Neural cell (in vitro differentiated cells): ENCODE data around the gene TRIM9. TPM values are rescaled to one million over a fixed set of nuclear protein-coding genes. Genes with fewer than 3 reads are reported as not detected.

ENCODE experiments used
- H2AFZ ChIP-seq: fragments of 200-600, 300-800 bp; sonication (generic), shearing (Covaris generic); 2 replicates; pipeline ENCODE4 v1.6.0; 2014; ENCODE audit warnings: low read depth, mild to moderate bottlenecking, antibody characterized with exemption, low read length, moderate library complexity
- H3F3A ChIP-seq: fragments of 200-600 bp; shearing (Covaris generic); 2 replicates; pipeline ENCODE4 v1.6.1; 2016; ENCODE audit warnings: mild to moderate bottlenecking, moderate library complexity, mixed read lengths, antibody characterized with exemption, low read length; ENCODE audit not compliant: insufficient read depth, poor library complexity, severe bottlenecking
- H3K27ac ChIP-seq: fragments of 200-600, 300-800 bp; sonication (generic), shearing (Covaris generic); 2 replicates; pipeline ENCODE4 v1.5.1; 2014; ENCODE audit warnings: mild to moderate bottlenecking, low read length, moderate library complexity
- H3K27me3 ChIP-seq: fragments of 300-800, 200-600 bp; sonication (generic), shearing (Covaris generic); 2 replicates; pipeline ENCODE4 v1.6.0; 2014; ENCODE audit warnings: mild to moderate bottlenecking, low read depth, low read length, moderate library complexity; ENCODE audit not compliant: insufficient read depth
- H3K36me3 ChIP-seq: fragments of 300-800, 200-600 bp; sonication (generic), shearing (Covaris generic); 2 replicates; pipeline ENCODE4 v1.5.1; 2014; ENCODE audit warnings: mild to moderate bottlenecking, antibody characterized with exemption, low read length, moderate library complexity; ENCODE audit not compliant: insufficient read depth
- H3K4me2 ChIP-seq: fragments of 300-800, 200-600 bp; sonication (generic), shearing (Covaris generic); 2 replicates; pipeline ENCODE4 v1.6.0; 2014; ENCODE audit warnings: mild to moderate bottlenecking, low read length
- H3K4me3 ChIP-seq: fragments of 300-800, 200-600 bp; sonication (generic), shearing (Covaris generic); 2 replicates; pipeline ENCODE4 v1.5.1; 2014; ENCODE audit warnings: mild to moderate bottlenecking, low read length, moderate library complexity
- H3K79me2 ChIP-seq: fragments of 200-600 bp; shearing (Covaris generic); replicated peaks from 2 replicates; pipeline ENCODE4 v1.6.0; 2014; ENCODE audit warnings: mild to moderate bottlenecking, low read length, moderate library complexity; ENCODE audit not compliant: insufficient read depth
- H3K9ac ChIP-seq: fragments of 300-800, 200-600 bp; sonication (generic), shearing (Covaris generic); 2 replicates; pipeline ENCODE4 v1.6.1; 2016; ENCODE audit warnings: mild to moderate bottlenecking, low read length, mixed read lengths
- H3K9me2 ChIP-seq: fragments of 200-600 bp; shearing (Covaris generic); 2 replicates; pipeline ENCODE4 v1.6.1; 2016; ENCODE audit warnings: mild to moderate bottlenecking, low read length, mixed read lengths; ENCODE audit not compliant: insufficient read depth
- H3K9me3 ChIP-seq: fragments of 200-600, 300-800 bp; sonication (generic), shearing (Covaris generic); 2 replicates; pipeline ENCODE4 v1.6.1; 2016; ENCODE audit warnings: mild to moderate bottlenecking, mixed run types, low read length, moderate library complexity, mixed read lengths
- H4K20me1 ChIP-seq: fragments of 200-600 bp; shearing (Covaris generic); 2 replicates; pipeline ENCODE4 v1.6.1; 2016; ENCODE audit warnings: mild to moderate bottlenecking, mixed run types; ENCODE audit not compliant: insufficient read depth
- CTCF ChIP-seq: fragments of 450-650 bp; IDR thresholded peaks from 2 replicates; pipeline ENCODE4 v1.5.1; 2014; ENCODE audit warnings: antibody characterized with exemption, mild to moderate bottlenecking, moderate library complexity; ENCODE audit not compliant: poor library complexity, severe bottlenecking
- EP300 ChIP-seq: fragments of 450-650 bp; conservative IDR thresholded peaks from 2 replicates; pipeline ENCODE4 v1.6.1; 2014; ENCODE audit warnings: antibody characterized with exemption, mild to moderate bottlenecking, moderate library complexity; ENCODE audit not compliant: poor library complexity, severe bottlenecking
- EZH2 ChIP-seq: fragments of 200-600, 300-800 bp; shearing (Covaris generic), sonication (generic); IDR thresholded peaks from 2 replicates; pipeline ENCODE4 v1.6.1; 2014; ENCODE audit warnings: antibody characterized with exemption, low read length, borderline replicate concordance, mild to moderate bottlenecking; ENCODE audit not compliant: insufficient read depth, poor library complexity, severe bottlenecking
- MXI1 ChIP-seq: fragments of 450-650 bp; conservative IDR thresholded peaks from 2 replicates; pipeline ENCODE4 v1.6.1; 2014; ENCODE audit warnings: antibody characterized with exemption, mild to moderate bottlenecking; ENCODE audit not compliant: poor library complexity, severe bottlenecking
- POLR2AphosphoS5 ChIP-seq: IDR thresholded peaks from 2 replicates; pipeline ENCODE4 v1.6.1; 2012
- RAD21 ChIP-seq: fragments of 450-650 bp; conservative IDR thresholded peaks from 2 replicates; pipeline ENCODE4 v1.6.1; 2014; ENCODE audit warnings: antibody characterized with exemption, mild to moderate bottlenecking, moderate library complexity
- REST ChIP-seq: IDR thresholded peaks from 2 replicates; pipeline ENCODE4 v1.6.1; 2012; ENCODE audit warnings: borderline replicate concordance
- SMC3 ChIP-seq: fragments of 450-650 bp; conservative IDR thresholded peaks from 2 replicates; pipeline ENCODE4 v1.6.1; 2014; ENCODE audit warnings: antibody characterized with exemption, mild to moderate bottlenecking, moderate library complexity; ENCODE audit not compliant: poor library complexity
- TAF1 ChIP-seq: IDR thresholded peaks from 2 replicates; pipeline ENCODE4 v1.6.1; 2012; ENCODE audit warnings: low read depth
- polyA plus RNA-seq: library from polyadenylated mRNA; depleted of rRNA; stranded (reverse); fragments of >200 nt; gene quantifications from 2 replicates; pipeline ENCODE4 v1.2.3, GENCODE V29; 2014

Gene TRIM9
- polyA plus RNA-seq, 1 donor from 2014 or later = 15.9 TPM

GRCh38 chr14:51012055-51012454, 82.8 kb downstream of the TRIM9 start:
- H3K9me2 ChIP-seq = no peaks in the 10 kb centered on the region
- H3K9me3 ChIP-seq = no peaks in the 10 kb centered on the region
- no peak overlapping the region for H2AFZ ChIP-seq
- H3K27ac ChIP-seq = no peak overlapping the region
- no peaks in the 10 kb centered on the region for H3K27me3 ChIP-seq
- H4K20me1 ChIP-seq = no peaks in the 10 kb centered on the region
- no peaks in the 10 kb centered on the region for H3F3A ChIP-seq
- no peak overlapping the region for H3K4me2 ChIP-seq
- H3K36me3 ChIP-seq = no peaks in the 10 kb centered on the region
- no peaks in the 10 kb centered on the region for H3K79me2 ChIP-seq
- TF ChIP-seq SMC3 (no peak), CTCF (no peak), EP300 (no peak), MXI1 (no peak), REST (no peak), TAF1 (no peak), EZH2 (no peak), POLR2AphosphoS5 (no peak), RAD21 (no peak)
- no peak overlapping the region for H3K9ac ChIP-seq
- no peak overlapping the region for H3K4me3 ChIP-seq

GRCh38 chr14:51008446-51008845, 86.5 kb downstream of the TRIM9 start:
- no peak overlapping the region for H3K4me2 ChIP-seq
- H2AFZ ChIP-seq = no peak overlapping the region
- H3K9me2 ChIP-seq = no peaks in the 10 kb centered on the region
- no peaks in the 10 kb centered on the region for H3K36me3 ChIP-seq
- no peaks in the 10 kb centered on the region for H4K20me1 ChIP-seq
- H3K27me3 ChIP-seq = no peaks in the 10 kb centered on the region
- H3F3A ChIP-seq = peaks cover 8% of the 10 kb centered on the region
- TF ChIP-seq REST (no peak), EZH2 (no peak), CTCF (no peak), POLR2AphosphoS5 (no peak), MXI1 (no peak), EP300 (no peak), TAF1 (no peak), RAD21 (no peak), SMC3 (no peak)
- H3K27ac ChIP-seq = no peak overlapping the region
- H3K9ac ChIP-seq = no peak overlapping the region
- H3K9me3 ChIP-seq = no peaks in the 10 kb centered on the region
- H3K4me3 ChIP-seq = no peak overlapping the region
- H3K79me2 ChIP-seq = no peaks in the 10 kb centered on the region
